ENCODE measurements around the gene PPTC7. TPM values are rescaled to one million over a fixed set of nuclear protein-coding genes. Genes with fewer than 3 reads are reported as not detected.
"Not testable (repeated sequence)": the region's sequence is repeated elsewhere in the genome, so short reads cannot be mapped to it uniquely, and the experiment has no call there.

The PPTC7 gene
- total RNA-seq, 1 donor from 2014 or later = 12.3 TPM

DNA sequence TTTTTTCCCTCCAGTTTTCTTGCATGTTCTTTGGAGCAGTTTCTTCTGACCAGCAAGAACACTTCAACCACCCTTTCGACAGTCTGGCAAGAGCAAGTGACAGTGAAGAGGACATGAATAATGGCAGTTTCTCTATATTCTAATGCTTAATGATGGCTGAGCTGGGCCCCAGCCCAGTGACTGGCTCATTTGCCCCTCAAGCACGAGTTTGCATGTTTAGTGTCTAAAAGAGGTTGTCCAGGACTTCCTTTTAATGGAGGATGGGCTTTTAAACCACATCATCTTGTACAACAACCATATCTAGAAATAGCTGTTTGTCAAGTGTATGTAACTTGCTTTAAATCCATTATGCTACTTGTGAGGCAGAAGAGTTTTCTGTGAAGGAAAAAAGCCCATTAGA, 52.6 kb downstream of the PPTC7 start:
- Histone ChIP-seq H3K4me3 (no peak overlapping the region), H3K36me3 (peaks cover 0 to 5% of the 10 kb centered on the region in 2 donors), H3K9me3 (no peaks in the 10 kb centered on the region), H3K27me3 (no peaks in the 10 kb centered on the region), H3K4me1 (peaks cover 0 to 3% of the 10 kb centered on the region in 2 donors), H3K27ac (no peak overlapping the region)
- intact Hi-C loops (cut with DNase I) = no loop called here
- TF ChIP-seq, protein P1, sequence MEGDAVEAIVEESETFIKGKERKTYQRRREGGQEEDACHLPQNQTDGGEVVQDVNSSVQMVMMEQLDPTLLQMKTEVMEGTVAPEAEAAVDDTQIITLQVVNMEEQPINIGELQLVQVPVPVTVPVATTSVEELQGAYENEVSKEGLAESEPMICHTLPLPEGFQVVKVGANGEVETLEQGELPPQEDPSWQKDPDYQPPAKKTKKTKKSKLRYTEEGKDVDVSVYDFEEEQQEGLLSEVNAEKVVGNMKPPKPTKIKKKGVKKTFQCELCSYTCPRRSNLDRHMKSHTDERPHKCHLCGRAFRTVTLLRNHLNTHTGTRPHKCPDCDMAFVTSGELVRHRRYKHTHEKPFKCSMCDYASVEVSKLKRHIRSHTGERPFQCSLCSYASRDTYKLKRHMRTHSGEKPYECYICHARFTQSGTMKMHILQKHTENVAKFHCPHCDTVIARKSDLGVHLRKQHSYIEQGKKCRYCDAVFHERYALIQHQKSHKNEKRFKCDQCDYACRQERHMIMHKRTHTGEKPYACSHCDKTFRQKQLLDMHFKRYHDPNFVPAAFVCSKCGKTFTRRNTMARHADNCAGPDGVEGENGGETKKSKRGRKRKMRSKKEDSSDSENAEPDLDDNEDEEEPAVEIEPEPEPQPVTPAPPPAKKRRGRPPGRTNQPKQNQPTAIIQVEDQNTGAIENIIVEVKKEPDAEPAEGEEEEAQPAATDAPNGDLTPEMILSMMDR (IDR thresholded peaks at IDR 0.05) = no peak
- no peak for DNase-seq (ENCODE audit: low spot score in 2 of 2)

DNA sequence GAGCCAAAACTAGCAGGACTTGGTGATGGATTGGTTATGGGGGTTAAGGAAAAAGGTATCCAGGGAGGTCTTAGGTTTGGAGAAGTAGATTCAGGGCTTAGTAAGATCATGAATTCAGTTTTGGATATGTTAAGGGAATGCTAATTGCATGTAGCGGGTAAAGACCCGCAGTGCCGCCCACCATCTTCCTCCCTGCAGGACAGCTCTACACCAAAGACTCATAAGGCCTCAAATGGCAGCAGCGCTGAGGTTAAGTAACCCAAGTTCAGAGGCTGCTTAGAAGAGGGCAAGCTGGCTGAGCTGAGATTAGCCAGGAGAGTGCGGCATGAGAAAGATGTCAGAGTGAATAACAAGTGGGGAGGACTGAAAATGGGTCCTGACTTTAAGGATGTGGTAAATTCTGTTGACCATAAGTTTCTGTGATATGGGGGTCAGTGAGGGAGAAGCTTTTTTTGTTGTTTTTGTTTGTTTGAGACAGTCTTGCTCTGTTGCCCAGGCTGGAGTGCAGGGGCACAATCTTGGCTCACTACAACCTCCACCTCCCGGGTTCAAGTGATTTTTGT, 54.8 kb downstream of the PPTC7 start:
- Histone ChIP-seq H3K36me3 (no peaks in the 10 kb centered on the region), H3K4me3 (no peak overlapping the region), H3K4me1 (peaks cover 0 to 3% of the 10 kb centered on the region in 2 donors), H3K9me3 (no peaks in the 10 kb centered on the region), H3K27me3 (no peaks in the 10 kb centered on the region), H3K27ac (no peak overlapping the region)
- intact Hi-C loops (cut with DNase I) = no loop called here
- no peak for DNase-seq (ENCODE audit: low spot score in 2 of 2)
- TF ChIP-seq, protein P1 (IDR thresholded peaks at IDR 0.05) = no peak

DNA sequence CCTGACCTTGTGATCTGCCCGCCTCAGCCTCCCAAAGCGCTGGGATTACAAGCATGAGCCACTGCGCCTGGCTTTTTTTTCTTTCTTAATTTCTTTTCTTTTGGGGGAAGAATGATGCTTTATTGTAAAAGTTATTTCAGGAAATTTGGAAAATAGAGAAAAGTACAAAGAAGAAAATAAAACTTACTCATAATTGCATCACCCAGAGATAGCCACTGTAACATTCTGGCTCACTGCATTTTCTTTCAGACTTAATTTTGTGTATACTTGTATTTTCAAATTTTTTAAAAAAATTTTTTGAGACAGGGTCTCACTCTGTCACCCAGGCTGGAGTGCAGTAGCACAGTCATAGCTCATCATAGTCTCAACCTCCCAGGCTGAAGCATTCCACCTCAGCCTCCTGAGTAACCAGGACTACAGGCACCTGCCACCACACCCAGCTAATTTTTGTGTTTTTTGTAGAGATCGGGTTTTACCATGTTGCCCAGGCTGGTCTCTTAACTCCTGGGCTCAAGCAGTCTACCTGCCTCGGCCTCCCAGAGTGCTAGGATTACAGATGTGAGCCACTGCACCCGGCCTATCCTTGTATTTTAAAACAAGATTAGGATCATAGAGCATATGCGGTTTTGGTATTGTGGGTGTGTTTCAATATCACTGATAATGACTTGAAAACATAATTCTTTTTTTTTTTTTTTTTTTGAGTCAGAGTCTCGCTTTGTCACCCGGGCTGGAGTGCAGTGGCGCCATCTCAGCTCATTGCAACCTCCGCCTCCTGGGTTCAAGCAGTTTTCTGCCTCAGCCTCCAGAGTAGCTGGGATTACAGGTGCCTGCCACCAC, 62.0 kb downstream of the PPTC7 start:
- H3K27ac ChIP-seq; H3K9me3 ChIP-seq; H3K36me3 ChIP-seq; intact Hi-C loops (cut with DNase I); H3K27me3 ChIP-seq; H3K4me1 ChIP-seq; DNase-seq (ENCODE audit: low spot score in 2 of 2); H3K4me3 ChIP-seq: not testable (repeated sequence)

DNA sequence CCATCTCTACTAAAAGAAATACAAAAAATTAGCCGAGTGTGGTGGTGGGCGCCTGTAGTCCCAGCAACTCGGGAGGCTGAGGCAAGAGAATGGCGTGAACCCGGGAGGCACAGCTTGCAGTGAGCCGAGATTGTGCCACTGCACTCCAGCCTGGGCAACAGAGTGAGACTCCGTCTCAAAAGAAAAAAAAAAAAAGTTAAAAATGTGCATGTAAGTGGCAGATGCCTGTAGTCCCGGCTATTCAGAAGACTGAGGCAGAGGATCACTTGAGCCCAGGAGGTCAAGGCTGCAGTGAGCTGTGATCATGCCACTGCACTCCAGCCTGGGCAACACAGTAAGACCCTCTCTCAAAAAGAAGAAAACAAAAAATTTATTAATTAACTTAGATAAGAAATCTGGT, 65.1 kb downstream of the PPTC7 start:
- H3K36me3 ChIP-seq; H3K4me3 ChIP-seq; H3K27me3 ChIP-seq; H3K9me3 ChIP-seq; H3K4me1 ChIP-seq; H3K27ac ChIP-seq; DNase-seq (ENCODE audit: low spot score in 2 of 2); intact Hi-C loops (cut with DNase I): not testable (repeated sequence)

DNA sequence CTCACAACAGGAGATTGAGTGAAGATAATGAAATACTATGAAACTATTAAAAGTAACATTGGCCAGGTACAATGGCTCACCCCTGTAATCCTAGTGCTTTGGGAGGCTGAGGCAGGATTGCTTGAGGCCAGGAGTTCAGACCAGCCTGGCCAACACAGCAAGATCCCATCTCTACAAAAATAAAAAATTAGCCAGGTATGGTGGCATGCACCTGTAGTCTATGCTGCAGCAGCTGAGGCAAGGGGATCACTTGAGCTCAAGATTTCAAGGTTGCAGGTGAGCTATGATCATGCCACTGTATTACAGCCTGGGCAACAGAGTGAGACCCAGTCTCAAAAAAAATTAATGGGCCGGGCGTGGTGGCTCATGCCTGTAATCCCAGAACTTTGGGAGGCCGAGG, 66.1 kb downstream of the PPTC7 start:
- DNase-seq (ENCODE audit: low spot score in 2 of 2) = no peak
- H3K4me1 ChIP-seq = peaks cover 0 to 3% of the 10 kb centered on the region in 2 donors
- no peaks in the 10 kb centered on the region for H3K27me3 ChIP-seq
- no peak overlapping the region for H3K27ac ChIP-seq
- no peak overlapping the region for H3K4me3 ChIP-seq
- TF ChIP-seq, protein P1 (IDR thresholded peaks at IDR 0.05) = no peak
- no peaks in the 10 kb centered on the region for H3K9me3 ChIP-seq
- intact Hi-C loops (cut with DNase I) = no loop called here
- H3K36me3 ChIP-seq = no peaks in the 10 kb centered on the region

DNA sequence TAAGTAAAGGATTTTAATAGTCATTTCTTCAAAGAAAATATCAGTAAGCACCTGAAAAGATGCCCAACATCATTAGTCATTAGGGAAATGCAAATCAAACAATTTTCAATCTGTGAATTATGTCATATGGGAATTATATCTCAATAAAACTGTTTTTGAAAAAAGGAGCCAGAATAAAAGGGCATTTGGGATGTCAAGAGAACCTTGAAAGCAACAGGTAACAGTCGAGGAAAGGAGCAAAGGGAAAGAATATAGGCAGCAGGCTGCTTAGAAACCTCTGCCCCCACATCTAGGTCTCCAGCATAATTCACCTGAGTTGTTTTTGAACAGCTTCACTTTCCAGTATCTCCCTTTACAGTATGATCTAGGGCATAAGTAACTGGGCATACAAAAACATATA, 68.8 kb downstream of the PPTC7 start:
- Histone ChIP-seq H3K4me1 (peaks cover 0 to 3% of the 10 kb centered on the region in 2 donors), H3K27me3 (no peaks in the 10 kb centered on the region), H3K36me3 (no peaks in the 10 kb centered on the region), H3K9me3 (no peaks in the 10 kb centered on the region), H3K27ac (no peak overlapping the region), H3K4me3 (no peak overlapping the region)
- intact Hi-C loops (cut with DNase I) = loop anchor here (5.0 kb wide), 1 partner anchor 373 kb away; no protein-coding TSS in a partner anchor
- TF ChIP-seq, protein P1 (IDR thresholded peaks at IDR 0.05) = no peak
- no peak for DNase-seq (ENCODE audit: low spot score in 2 of 2)

Measured in ascending aorta (tissue), 2 donors.